A673 (cell line): ENCODE data around the gene POMGNT1. TPM values are rescaled to one million over a fixed set of nuclear protein-coding genes. Genes with fewer than 3 reads are reported as not detected.

Experiments
- BruUV-seq: library from RNA; stranded (reverse); fragments of 400-500 nt; replicated peaks from 2 replicates; lab custom pipeline; 2021; lab: Mats Ljungman, UMichigan
- CTCF ChIA-PET: fragments of 300-600 bp; sonication (Branson Sonifier 250); formaldehyde crosslinking; loops from one replicate; lab custom pipeline; 2022; ENCODE audit warnings: antibody characterized with exemption; lab: Charles Lee
- POLR2A ChIA-PET: fragments of 300-600 bp; sonication (Branson Sonifier 250); formaldehyde crosslinking; loops from one replicate; lab custom pipeline; 2022; ENCODE audit warnings: antibody characterized with exemption; ENCODE audit not compliant: low non-redundant PET; lab: Charles Lee
- DNase-seq: peaks from one replicate; pipeline ENCODE4 v3.0.0-alpha.2; 2015; ENCODE audit warnings: low spot score
- H3K27ac ChIP-seq: fragments of 200-600 bp; sonication (generic); 2 replicates; pipeline ENCODE4 v1.5.1; 2016; ENCODE audit warnings: mixed run types, low read depth, mild to moderate bottlenecking, mixed read lengths, antibody characterized with exemption, low read length; ENCODE audit not compliant: poor library complexity, severe bottlenecking
- H3K27me3 ChIP-seq: fragments of 200-600 bp; sonication (generic); replicated peaks from 2 replicates; pipeline ENCODE4 v1.6.1; 2017; ENCODE audit warnings: mixed run types, low read depth, mild to moderate bottlenecking, mixed read lengths, antibody characterized with exemption, low read length; ENCODE audit not compliant: insufficient read depth, poor library complexity
- H3K36me3 ChIP-seq: fragments of 200-600 bp; sonication (generic); 2 replicates; pipeline ENCODE4 v1.6.1; 2016; ENCODE audit warnings: mixed run types, mild to moderate bottlenecking, mixed read lengths, antibody characterized with exemption, low read length; ENCODE audit not compliant: insufficient read depth, poor library complexity, severe bottlenecking
- H3K4me1 ChIP-seq: fragments of 200-600 bp; sonication (generic); 2 replicates; pipeline ENCODE4 v1.6.1; 2017; ENCODE audit warnings: mixed run types, mild to moderate bottlenecking, mixed read lengths, antibody characterized with exemption, low read length; ENCODE audit not compliant: insufficient read depth, poor library complexity, severe bottlenecking
- H3K4me3 ChIP-seq: fragments of 200-600 bp; sonication (generic); 2 replicates; pipeline ENCODE4 v1.5.1; 2016; ENCODE audit warnings: low read depth, mixed run types, mild to moderate bottlenecking, mixed read lengths, low read length; ENCODE audit not compliant: poor library complexity, severe bottlenecking
- H3K9me3 ChIP-seq: fragments of 200-600 bp; sonication (generic); 2 replicates; pipeline ENCODE4 v1.6.1; 2016; ENCODE audit warnings: mixed run types, low read depth, mild to moderate bottlenecking, mixed read lengths, antibody characterized with exemption, low read length; ENCODE audit not compliant: poor library complexity, severe bottlenecking
- EZH2 ChIP-seq: fragments of 200-600 bp; sonication (generic); IDR thresholded peaks from 2 replicates; pipeline ENCODE4 v1.6.1; 2017; ENCODE audit warnings: borderline replicate concordance, low read depth, mild to moderate bottlenecking, mixed read lengths, antibody characterized with exemption, low read length; ENCODE audit not compliant: poor library complexity, severe bottlenecking
- intact Hi-C: fragments of 100-400 bp; cut with micrococcal nuclease; formaldehyde crosslinking; loops from one replicate; pipeline ENCODE4 v1.10.0; 2022; ENCODE audit not compliant: unreplicated experiment
- total RNA-seq: library from RNA; stranded (reverse); gene quantifications from 2 replicates; pipeline ENCODE4 v1.2.3, GENCODE V29; 2021
- TF ChIP-seq, protein P1 (sequence below): fragments of 300-800, 200-600 bp; sonication (generic); conservative IDR thresholded peaks from 2 replicates; pipeline ENCODE4 v1.5.1; 2017; ENCODE audit warnings: low read depth, mild to moderate bottlenecking, antibody characterized with exemption, low read length, moderate library complexity, mixed read lengths

POMGNT1 gene
- total RNA-seq, 1 experiment from 2014 or later = 71.0 TPM

DNA sequence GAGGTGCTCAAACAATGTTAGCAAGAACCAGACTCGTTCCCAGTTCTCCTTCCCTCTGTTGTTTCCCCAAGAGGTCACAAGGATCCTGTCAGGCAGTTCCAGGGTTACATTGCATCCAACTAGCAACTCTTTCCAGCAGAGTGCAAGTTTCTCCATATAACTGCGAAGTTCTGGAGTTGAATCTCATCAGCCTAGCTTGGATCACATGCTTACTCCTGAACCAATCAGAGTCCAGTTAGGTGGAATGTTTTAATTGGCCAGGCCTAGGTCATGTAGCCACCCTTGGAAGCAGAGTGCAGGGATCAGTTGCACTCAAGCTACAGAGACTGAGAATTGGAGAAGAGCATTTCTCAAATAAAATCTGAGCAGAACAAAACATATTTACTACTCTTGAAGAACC is 49.9 kb downstream of the POMGNT1 start:
- no peak for TF ChIP-seq EZH2
- TF ChIP-seq, protein P1, sequence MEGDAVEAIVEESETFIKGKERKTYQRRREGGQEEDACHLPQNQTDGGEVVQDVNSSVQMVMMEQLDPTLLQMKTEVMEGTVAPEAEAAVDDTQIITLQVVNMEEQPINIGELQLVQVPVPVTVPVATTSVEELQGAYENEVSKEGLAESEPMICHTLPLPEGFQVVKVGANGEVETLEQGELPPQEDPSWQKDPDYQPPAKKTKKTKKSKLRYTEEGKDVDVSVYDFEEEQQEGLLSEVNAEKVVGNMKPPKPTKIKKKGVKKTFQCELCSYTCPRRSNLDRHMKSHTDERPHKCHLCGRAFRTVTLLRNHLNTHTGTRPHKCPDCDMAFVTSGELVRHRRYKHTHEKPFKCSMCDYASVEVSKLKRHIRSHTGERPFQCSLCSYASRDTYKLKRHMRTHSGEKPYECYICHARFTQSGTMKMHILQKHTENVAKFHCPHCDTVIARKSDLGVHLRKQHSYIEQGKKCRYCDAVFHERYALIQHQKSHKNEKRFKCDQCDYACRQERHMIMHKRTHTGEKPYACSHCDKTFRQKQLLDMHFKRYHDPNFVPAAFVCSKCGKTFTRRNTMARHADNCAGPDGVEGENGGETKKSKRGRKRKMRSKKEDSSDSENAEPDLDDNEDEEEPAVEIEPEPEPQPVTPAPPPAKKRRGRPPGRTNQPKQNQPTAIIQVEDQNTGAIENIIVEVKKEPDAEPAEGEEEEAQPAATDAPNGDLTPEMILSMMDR = no peak
- no TSS peak for BruUV-seq
- Histone ChIP-seq H3K36me3 (no peaks in the 10 kb centered on the region), H3K9me3 (no peaks in the 10 kb centered on the region), H3K27ac (no peak overlapping the region), H3K4me3 (no peak overlapping the region), H3K27me3 (no peaks in the 10 kb centered on the region), H3K4me1 (no peaks in the 10 kb centered on the region)
- POLR2A ChIA-PET = no interaction called here
- CTCF ChIA-PET = no interaction called here
- intact Hi-C loops = no loop called here
- DNase-seq = no peak

Other genes starting within 250 kb of the POMGNT1 start
- 30.0 and 30.2 TPM in 2 replicates for gene PIK3R3, start 65.8 kb downstream of the POMGNT1 start, total RNA-seq
- not detected in 2 replicates for gene TSPAN1, start 23.3 kb downstream of the POMGNT1 start, total RNA-seq
- gene P3R3URF, start 21.9 kb downstream of the POMGNT1 start, total RNA-seq = not detected in 2 replicates
- gene LURAP1, start 4.9 kb upstream of the POMGNT1 start, total RNA-seq = 1.1 and 1.5 TPM in 2 replicates
- gene RAD54L, start 49.3 kb upstream of the POMGNT1 start, total RNA-seq = 49.0 and 50.7 TPM in 2 replicates
- 78.9 and 79.1 TPM in 2 replicates for gene LRRC41, start 105.2 kb upstream of the POMGNT1 start, total RNA-seq
- 527 and 567 TPM in 2 replicates for gene UQCRH, start 105.3 kb upstream of the POMGNT1 start, total RNA-seq
- 30.7 and 31.7 TPM in 2 replicates for gene NSUN4, start 142.4 kb upstream of the POMGNT1 start, total RNA-seq
- 3.2 and 3.4 TPM in 2 replicates for gene FAAH, start 195.9 kb upstream of the POMGNT1 start, total RNA-seq